ENCODE results near the gene DIP2B.

Gene DIP2B

DNA sequence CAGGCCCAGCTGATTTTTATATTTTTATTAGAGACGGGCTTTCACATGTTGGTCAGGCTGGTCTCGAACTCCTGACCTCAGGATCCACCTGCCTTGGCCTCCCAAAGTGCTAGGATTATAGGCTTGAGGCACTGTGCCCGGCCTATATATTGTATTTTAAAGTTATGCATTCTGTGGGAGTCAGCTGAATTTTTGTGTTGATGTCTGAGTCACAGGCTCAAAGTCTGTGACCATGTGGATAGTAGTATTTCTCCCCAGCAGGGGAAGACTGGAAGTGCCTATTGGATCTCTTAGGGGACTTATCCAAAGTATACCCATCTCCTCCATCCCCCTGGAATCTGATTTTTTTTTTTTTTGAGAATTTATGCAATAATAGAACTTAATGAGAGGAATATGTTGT lies 215.3 kb downstream of the DIP2B start:
- Mint-ChIP-seq H3K9me3 (no peaks in the 10 kb centered on the region), H3K27ac (no peak overlapping the region), H3K4me3 (no peak overlapping the region), H3K36me3 (ENCODE audit: low read depth) (peaks cover 36% of the 10 kb centered on the region), H3K4me1 (no peaks in the 10 kb centered on the region), H3K27me3 (no peaks in the 10 kb centered on the region)
- ATAC-seq (no peak), DNase-seq (no peak)

DNA sequence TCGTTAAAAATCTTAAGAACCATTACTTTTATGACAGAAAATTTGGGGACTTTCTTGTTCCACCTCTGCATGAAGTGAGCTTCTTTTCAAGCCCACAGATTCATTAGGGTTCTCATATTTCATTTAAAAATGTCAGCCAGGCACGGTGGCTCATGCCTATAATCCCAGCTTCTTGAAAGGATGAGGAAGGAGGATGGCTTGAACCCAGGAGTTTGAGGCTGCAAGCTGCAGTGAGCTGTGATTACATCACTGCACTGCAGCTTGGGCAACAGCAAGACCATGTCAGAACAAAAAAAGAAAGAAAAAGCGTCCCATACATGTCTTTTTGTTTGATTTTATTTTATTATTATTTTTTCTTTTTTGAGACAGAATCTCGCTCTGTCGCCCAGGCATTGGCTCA lies 215.7 kb downstream of the DIP2B start:
- peaks cover 36% of the 10 kb centered on the region for H3K36me3 Mint-ChIP-seq (ENCODE audit: low read depth)
- no peak overlapping the region for H3K4me3 Mint-ChIP-seq
- DNase-seq (no peak), ATAC-seq (no peak)
- H3K4me1 Mint-ChIP-seq, result no peaks in the 10 kb centered on the region
- H3K27me3 Mint-ChIP-seq, result no peaks in the 10 kb centered on the region
- no peak overlapping the region for H3K27ac Mint-ChIP-seq
- H3K9me3 Mint-ChIP-seq, result no peaks in the 10 kb centered on the region

DNA sequence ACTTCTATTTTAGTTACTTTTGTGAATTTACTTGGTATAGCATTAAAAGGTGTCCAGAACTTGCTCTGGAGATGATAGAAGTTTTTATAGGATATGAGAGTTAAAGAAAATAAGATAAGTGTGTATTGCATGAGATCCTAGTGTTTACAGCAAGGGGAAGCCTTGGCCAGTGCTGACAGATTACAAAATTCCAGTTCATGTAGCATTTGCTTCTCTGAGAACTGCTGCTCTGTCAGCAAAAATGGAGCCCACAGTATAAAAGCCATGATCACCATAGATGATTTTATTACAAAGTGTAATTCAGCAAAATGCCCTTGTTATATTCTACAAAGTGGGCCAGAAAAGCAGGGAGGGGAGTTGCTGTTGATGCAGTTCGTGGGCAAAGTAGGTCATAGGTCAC lies 219.1 kb downstream of the DIP2B start:
- Mint-ChIP-seq H3K36me3 (ENCODE audit: low read depth) (peaks cover 41% of the 10 kb centered on the region), H3K4me3 (no peak overlapping the region), H3K27ac (peak overlapping the region; percentile 12), H3K4me1 (no peaks in the 10 kb centered on the region), H3K27me3 (no peaks in the 10 kb centered on the region), H3K9me3 (no peaks in the 10 kb centered on the region)
- ATAC-seq, result no peak
- no peak for DNase-seq

DNA sequence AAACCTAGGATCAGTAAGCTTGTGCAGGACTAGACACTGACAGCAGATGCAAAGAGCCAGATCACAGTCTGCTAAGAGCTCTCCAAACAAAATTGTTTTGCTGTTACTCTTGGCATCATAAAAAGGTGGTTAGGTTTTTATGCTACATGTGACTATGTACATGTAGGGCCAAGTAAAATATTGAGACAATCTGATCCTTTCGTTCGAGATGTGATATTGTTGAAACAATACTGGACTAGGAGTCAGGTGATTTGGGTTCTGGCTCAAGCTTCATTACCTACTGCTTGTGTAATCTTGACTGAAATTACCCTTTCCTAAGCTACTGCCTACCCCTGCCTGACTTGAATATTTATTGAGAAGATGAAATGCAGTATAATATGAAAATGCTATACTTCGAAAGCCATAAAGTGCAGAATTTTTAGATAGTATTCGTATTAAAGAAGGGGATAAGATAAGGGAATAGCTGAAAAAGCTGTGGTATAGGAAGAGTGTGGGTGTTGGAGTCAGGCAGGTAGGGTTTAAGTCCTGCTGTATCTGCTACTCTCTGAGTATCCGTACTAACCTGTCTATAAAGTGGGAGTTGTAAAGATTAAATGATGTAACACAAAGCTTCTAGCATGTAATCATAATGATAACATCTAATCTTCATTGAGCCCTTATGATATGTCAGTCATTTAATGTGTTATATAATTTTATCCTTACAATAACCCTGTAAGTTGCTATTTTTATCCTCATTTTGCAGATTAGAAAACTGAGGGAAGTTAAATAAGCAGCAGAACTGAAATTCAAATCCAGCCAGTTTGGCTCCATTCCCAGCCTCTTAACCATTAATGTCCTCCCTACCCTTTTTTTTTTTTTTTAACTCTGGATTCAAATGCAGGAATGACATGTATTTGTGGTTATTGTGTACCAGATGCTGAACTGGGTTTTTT lies 220.5 kb downstream of the DIP2B start:
- Mint-ChIP-seq H3K27ac (no peak overlapping the region), H3K36me3 (ENCODE audit: low read depth) (peaks cover 46% of the 10 kb centered on the region), H3K27me3 (no peaks in the 10 kb centered on the region), H3K9me3 (no peaks in the 10 kb centered on the region), H3K4me3 (no peak overlapping the region), H3K4me1 (no peaks in the 10 kb centered on the region)
- ATAC-seq (no peak), DNase-seq (no peak)

DNA sequence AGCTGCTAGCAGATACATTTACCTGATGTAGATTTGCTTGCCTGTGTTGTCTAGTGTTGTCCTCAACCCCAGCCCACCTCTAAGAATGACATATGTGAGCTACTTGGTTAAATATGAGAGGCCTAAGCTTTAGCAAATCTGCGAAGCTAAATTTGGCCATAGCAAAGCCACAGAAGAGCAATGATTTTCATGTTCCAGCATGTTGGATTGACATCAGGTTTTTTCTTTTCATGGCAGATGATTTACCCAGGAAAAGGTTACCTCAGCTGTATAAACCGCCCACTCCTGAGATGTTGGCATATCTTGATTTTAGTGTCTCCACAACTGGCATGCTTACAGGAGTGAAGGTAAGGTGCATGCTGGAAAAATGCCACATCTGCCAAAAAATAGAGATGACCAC lies 222.7 kb downstream of the DIP2B start:
- peaks cover 48% of the 10 kb centered on the region for H3K36me3 Mint-ChIP-seq (ENCODE audit: low read depth)
- H3K27ac Mint-ChIP-seq, result no peak overlapping the region
- no peak for ATAC-seq

DNA sequence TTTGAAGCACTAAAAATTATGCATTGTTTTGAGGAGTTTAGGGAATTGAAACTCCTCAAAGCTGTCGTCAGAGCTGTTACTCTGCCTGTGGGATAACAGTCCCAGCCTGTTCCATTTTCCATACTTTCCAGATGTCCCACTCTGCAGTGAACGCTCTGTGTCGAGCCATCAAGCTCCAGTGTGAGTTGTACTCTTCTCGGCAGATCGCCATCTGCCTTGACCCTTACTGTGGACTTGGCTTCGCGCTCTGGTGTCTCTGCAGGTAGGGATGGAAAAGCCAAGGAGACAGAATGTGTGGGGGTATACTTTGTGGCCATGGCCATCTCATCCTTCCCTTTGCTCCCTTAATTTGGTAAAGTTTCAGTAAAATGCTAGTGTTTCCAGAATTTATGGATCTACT lies 223.6 kb downstream of the DIP2B start:
- H3K27ac Mint-ChIP-seq, result no peak overlapping the region
- no peak for DNase-seq
- ATAC-seq, result no peak
- H3K27me3 Mint-ChIP-seq, result no peaks in the 10 kb centered on the region
- H3K4me3 Mint-ChIP-seq, result no peak overlapping the region
- peaks cover 41% of the 10 kb centered on the region for H3K36me3 Mint-ChIP-seq (ENCODE audit: low read depth)
- no peaks in the 10 kb centered on the region for H3K9me3 Mint-ChIP-seq
- no peaks in the 10 kb centered on the region for H3K4me1 Mint-ChIP-seq

More for the DNA sequence above, 222.7 kb downstream of the DIP2B start:
- DNase-seq, result no peak
- no peaks in the 10 kb centered on the region for H3K4me1 Mint-ChIP-seq
- no peak overlapping the region for H3K4me3 Mint-ChIP-seq
- no peaks in the 10 kb centered on the region for H3K27me3 Mint-ChIP-seq
- no peaks in the 10 kb centered on the region for H3K9me3 Mint-ChIP-seq

DNA sequence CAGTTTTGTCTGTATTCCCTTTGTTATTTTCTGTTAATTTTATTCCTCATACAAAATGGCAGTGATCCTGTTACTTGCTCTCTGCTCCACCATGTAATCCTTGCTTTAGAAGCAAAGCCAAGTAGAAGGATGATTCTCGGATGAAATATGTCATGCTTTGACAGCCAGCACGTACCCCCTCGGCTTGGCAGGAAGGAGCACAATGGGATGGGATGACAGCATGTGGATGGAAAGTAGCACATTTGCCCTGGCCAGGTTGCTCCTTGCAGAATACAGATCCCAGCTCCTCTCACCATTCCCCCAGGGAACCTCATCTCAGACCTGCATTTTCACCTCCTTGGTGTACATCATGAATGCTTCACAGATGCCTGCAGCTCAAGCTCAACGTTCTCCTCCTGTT lies 224.1 kb downstream of the DIP2B start:
- Mint-ChIP-seq H3K27me3 (no peaks in the 10 kb centered on the region), H3K27ac (no peak overlapping the region), H3K9me3 (no peaks in the 10 kb centered on the region), H3K4me1 (no peaks in the 10 kb centered on the region), H3K36me3 (ENCODE audit: low read depth) (peaks cover 38% of the 10 kb centered on the region), H3K4me3 (no peak overlapping the region)
- ATAC-seq (no peak), DNase-seq (no peak)

DNA sequence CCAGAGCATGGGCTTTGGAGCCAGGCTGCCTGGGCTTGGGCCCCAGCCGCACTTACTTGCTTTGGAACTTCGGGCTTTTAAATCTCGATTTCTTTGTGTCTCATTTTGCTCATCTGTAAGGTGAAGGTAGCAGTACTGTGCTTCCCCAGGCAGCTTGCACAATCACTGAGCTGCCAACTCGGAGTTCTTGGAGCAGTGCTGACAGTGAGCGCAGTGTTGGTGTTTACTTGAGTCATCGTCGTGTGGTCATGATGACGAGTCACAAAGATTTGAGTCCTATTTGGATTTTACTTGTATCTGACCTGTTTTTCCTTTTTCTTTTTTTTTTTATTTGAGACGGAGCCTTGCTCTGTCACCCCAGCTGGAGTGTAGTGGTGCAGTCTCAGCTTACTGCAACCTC lies 227.8 kb downstream of the DIP2B start:
- no peak for DNase-seq

DNA sequence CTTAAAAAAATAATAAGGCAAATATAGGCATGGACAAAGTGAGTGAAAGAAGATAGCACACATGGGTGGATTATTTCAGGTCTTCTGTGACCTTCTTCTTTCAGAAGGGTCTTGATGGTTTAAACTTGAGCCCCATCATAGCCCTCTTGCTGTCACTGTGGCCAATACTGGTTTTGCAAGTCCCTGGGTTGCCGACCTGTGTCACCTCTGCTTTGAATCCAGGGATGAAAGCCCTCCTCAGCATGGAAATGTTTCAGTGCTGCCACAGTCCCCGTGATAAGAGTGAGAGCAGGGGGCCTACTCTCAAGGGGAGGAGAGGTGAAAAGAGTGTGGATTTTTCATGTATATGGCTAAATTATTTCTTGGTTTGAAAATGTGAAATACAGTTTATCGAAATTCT lies 228.9 kb downstream of the DIP2B start:
- ATAC-seq (no peak), DNase-seq (no peak)
- Mint-ChIP-seq H3K36me3 (ENCODE audit: low read depth) (peaks cover 45% of the 10 kb centered on the region), H3K4me1 (no peaks in the 10 kb centered on the region), H3K27ac (no peak overlapping the region), H3K9me3 (no peaks in the 10 kb centered on the region), H3K27me3 (no peaks in the 10 kb centered on the region), H3K4me3 (no peak overlapping the region)

More for the DNA sequence above, 227.8 kb downstream of the DIP2B start:
- H3K27me3 Mint-ChIP-seq, result no peaks in the 10 kb centered on the region
- H3K27ac Mint-ChIP-seq, result no peak overlapping the region
- H3K4me3 Mint-ChIP-seq, result no peak overlapping the region
- no peaks in the 10 kb centered on the region for H3K4me1 Mint-ChIP-seq
- no peak for ATAC-seq
- H3K36me3 Mint-ChIP-seq (ENCODE audit: low read depth), result peaks cover 49% of the 10 kb centered on the region
- H3K9me3 Mint-ChIP-seq, result no peaks in the 10 kb centered on the region

DNA sequence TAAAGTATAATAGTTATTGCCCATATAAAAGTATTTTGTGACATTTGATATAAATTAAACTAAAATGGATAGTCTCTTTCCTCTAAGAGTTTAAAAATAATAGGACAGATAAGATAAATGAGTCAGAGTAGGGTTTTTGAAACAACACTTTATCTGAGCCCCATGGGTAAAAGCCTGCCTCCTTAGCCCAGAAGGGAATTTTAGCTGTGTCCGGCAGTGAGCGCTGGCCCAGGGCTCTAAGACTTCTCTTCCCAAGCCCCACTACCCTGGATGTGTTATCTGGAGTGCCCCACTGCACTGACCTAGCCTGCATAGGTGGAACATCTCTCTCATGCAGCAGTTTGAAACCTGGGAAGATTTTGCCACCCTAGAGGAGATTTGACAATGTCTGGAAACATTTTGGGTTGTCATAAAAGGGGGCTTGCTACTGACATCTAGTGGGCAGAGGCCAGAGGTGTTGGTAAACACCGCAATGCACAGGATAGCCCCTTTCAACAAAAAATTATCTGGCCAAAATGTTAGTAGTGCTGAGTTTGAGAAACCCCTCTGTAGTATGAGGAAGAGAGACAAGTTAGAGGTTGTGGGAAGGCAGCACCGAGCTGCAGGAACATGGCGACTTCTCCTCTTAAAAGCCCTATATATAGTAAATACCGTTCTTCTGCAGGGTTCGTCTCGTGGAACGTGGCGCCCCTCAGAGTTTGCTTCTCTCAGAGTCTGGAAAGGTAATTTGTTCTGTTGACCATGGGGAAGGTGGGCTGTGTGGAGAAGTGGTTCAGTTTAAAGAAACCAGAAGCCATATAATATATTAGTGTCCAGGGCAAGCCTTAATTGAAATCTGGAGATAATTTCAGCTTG lies 229.9 kb downstream of the DIP2B start:
- Mint-ChIP-seq H3K9me3 (no peaks in the 10 kb centered on the region), H3K27ac (peak overlapping the region; percentile 31), H3K27me3 (no peaks in the 10 kb centered on the region), H3K4me3 (no peak overlapping the region), H3K4me1 (no peaks in the 10 kb centered on the region), H3K36me3 (ENCODE audit: low read depth) (peaks cover 47% of the 10 kb centered on the region)
- ATAC-seq (peak; percentile 68), DNase-seq (peak; percentile 17)

DNA sequence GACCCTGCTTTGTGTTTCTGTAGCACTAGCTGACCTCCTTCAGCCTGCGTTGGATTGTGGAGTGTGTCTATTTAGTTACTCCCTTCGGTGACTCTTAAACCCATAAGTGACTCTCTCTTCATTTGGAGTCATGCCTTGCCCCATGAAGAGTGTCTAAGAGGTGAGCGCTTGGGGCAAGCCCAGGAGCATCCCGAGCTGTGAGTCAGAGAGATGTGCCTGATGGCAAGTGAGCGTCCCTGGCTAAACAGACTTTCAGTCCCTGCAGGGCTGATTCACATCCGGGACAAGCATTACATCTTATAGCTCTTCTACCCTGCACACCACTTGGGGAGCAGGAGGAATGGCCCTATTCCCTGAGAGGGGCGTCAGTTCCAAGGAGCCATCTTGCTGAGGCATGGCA lies 234.8 kb downstream of the DIP2B start:
- Mint-ChIP-seq H3K9me3 (no peaks in the 10 kb centered on the region), H3K4me1 (no peaks in the 10 kb centered on the region), H3K36me3 (ENCODE audit: low read depth) (peaks cover 50% of the 10 kb centered on the region), H3K27ac (no peak overlapping the region), H3K27me3 (no peaks in the 10 kb centered on the region), H3K4me3 (no peak overlapping the region)
- DNase-seq (no peak), ATAC-seq (no peak)

DNA sequence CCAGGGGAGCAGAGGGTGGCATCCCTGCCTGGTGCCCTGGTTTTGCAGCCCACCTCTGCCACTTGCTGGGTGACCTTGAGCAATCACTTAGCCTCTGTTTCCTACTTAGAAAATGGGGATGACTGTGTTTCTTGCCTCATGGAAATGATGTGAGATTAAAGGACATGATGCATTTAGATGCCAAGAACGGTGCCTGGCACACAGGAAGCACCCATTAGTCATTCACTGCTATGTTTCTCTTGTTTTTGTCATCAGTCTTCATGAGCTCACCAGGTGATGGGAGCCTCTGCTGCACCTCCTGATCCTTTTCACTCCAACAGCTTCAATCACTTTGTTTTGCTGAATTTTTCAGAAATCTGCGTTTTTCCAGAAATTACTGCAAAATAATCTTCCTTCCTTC lies 235.5 kb downstream of the DIP2B start:
- Mint-ChIP-seq H3K27me3 (no peaks in the 10 kb centered on the region), H3K27ac (no peak overlapping the region), H3K4me1 (no peaks in the 10 kb centered on the region), H3K36me3 (ENCODE audit: low read depth) (peaks cover 44% of the 10 kb centered on the region), H3K9me3 (no peaks in the 10 kb centered on the region), H3K4me3 (no peak overlapping the region)
- DNase-seq (no peak), ATAC-seq (no peak)

DNA sequence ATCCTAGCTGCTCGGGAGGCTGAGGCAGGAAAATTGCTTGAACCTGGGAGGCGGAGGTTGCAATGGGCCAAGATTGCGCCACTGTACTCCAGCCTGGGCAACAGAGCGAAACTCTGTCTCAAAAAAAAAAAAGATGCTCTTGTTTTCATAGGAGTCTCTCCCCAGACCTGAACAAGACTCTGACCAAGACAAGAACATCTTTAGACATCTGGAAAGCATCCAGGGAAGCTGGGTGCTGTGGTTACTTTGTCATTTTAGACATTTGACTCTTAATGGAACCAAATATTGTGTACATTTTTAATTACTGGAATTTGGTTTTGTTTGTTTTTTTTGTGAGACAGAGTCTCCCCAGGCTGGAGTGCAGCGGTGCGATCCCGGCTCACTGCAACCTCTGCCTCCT lies 238.0 kb downstream of the DIP2B start:
- no peak for DNase-seq
- Mint-ChIP-seq H3K4me3 (no peak overlapping the region), H3K27me3 (no peaks in the 10 kb centered on the region), H3K27ac (no peak overlapping the region), H3K9me3 (no peaks in the 10 kb centered on the region), H3K4me1 (no peaks in the 10 kb centered on the region), H3K36me3 (ENCODE audit: low read depth) (peaks cover 38% of the 10 kb centered on the region)
- no peak for ATAC-seq

DNA sequence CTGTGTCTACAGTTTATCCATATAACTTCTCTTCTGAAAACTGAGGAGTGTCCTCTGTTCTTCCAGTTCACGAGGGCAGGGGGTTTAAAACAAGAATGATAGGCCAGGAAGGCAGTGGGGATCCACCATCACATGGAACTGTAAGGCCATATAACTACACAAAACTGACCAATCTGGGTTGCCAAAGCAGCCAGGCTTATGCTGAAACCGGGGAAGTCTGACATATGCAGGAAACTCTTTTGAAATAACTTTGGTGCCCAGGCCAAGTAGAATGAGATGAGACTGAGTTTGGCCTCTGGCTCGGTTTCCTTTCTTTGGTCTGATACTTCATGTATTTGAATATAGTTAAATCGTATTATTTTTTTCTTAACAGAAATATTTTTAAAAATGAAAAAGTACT lies 241.1 kb downstream of the DIP2B start:
- H3K4me3 Mint-ChIP-seq, result no peak overlapping the region
- no peak for DNase-seq
- peaks cover 26% of the 10 kb centered on the region for H3K36me3 Mint-ChIP-seq (ENCODE audit: low read depth)

DNA sequence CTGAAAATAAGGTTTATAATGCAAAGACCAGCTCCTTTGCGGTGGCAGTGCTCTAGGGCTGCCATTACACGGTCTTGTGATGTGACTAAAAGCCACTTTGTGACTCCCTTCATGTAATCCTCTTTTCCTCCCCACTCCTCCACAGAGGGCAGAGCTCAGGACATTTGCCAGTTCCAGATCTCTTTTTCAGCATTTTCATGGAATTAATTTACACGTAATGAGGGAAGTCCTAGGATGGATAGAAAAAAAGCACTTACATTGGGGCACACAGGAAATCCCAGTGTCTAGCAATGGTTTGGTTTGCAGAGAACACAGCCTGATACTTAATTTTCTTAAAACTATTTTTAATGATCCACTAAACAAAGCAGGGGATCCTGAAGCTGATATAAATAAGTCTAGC lies 241.6 kb downstream of the DIP2B start:
- H3K36me3 Mint-ChIP-seq (ENCODE audit: low read depth), result peaks cover 24% of the 10 kb centered on the region
- H3K9me3 Mint-ChIP-seq, result no peaks in the 10 kb centered on the region
- no peaks in the 10 kb centered on the region for H3K4me1 Mint-ChIP-seq
- no peak overlapping the region for H3K4me3 Mint-ChIP-seq
- no peak for DNase-seq
- no peak overlapping the region for H3K27ac Mint-ChIP-seq
- ATAC-seq, result no peak
- H3K27me3 Mint-ChIP-seq, result no peaks in the 10 kb centered on the region

More for the DNA sequence above, 241.1 kb downstream of the DIP2B start:
- H3K27me3 Mint-ChIP-seq, result no peaks in the 10 kb centered on the region
- ATAC-seq, result no peak
- H3K27ac Mint-ChIP-seq, result no peak overlapping the region
- H3K9me3 Mint-ChIP-seq, result no peaks in the 10 kb centered on the region
- H3K4me1 Mint-ChIP-seq, result no peaks in the 10 kb centered on the region

Data from activated naive CD8-positive, alpha-beta T cell treated with anti-CD3 and anti-CD28 coated beads, Interleukin-2, amount 50 U/mL, for 24 hours (primary cell).